ENCODE data around the gene CDK14. TPM values are rescaled to one million over a fixed set of nuclear protein-coding genes. Genes with fewer than 3 reads are reported as not detected.

Gene CDK14
- total and polyA plus RNA-seq, 2 of the 8 experiments (the other 6 are each of a cell fraction or from before 2014, with no cell fraction given) = 5.5 to 47.3 TPM

GRCh38 chr7:90736316-90736715, 140.2 kb downstream of the CDK14 start (continued):
- TF ChIP-seq SAP30 (IDR thresholded peaks at IDR 0.05; ENCODE audit: insufficient read depth, insufficient replicate concordance, low read length) (no peak), JUND (IDR thresholded peaks at IDR 0.05; ENCODE audit: low read length) (no peak), SIRT6 (IDR thresholded peaks at IDR 0.05; ENCODE audit: low read length) (no peak)
